HL-60/S4 treated with retinoic acid at 250 ng/mL for 4 days and 3 days (cell line): ENCODE results near the gene RPSA.
"Not testable (repeated sequence)": the region's sequence is repeated elsewhere in the genome, so short reads cannot be mapped to it uniquely, and the experiment has no call there.

Experiments
- in situ Hi-C: fragments of 300-500 bp; cut with MboI; formaldehyde crosslinking; loops from 2 replicates; pipeline ENCODE4 v1.7.0; 2022; ENCODE audit warnings: low sequenced_read_pairs

Gene RPSA

DNA sequence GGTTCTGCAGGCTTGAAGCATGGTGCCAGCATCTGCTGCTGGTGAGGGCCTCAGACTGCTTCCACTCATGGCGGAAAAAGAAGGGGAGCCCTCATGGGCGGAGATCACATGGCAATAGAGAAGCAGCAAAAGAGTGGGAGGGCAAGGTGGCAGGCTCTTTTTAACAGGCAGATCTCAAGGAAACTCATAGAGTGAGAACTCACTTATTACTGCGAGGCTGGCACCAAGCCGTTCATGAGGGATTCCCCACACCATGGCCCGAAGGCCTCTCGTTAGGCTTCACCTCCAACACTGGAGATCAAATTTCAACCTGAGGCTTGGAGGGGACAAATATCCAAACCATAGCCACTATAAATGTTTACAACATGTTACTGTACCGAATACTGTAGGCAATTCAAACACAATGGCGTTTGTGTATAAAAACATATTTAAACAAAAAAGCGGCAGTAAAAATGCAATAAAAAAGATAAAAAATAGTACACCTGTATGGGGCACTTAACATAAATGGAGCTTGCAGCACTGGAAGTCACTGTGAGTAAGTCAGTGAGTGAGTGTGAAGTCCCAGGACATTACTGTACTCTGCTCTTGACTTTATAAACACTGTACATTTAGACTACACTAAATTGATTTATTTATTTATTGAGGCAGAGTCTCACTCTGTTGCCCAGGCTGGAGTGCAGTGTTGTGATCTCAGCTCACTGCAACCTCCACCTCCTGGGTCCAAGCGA, 42.1 kb downstream of the RPSA start:
- in situ Hi-C loops, result no loop called here

GRCh38 chr3:39449796-39450195, 43.3 kb downstream of the RPSA start:
- in situ Hi-C loops, result no loop called here

GRCh38 chr3:39453134-39453533, 46.6 kb downstream of the RPSA start:
- in situ Hi-C loops, result no loop called here

- in situ Hi-C loops, result not testable (repeated sequence)
Observed at GRCh38 chr3:39453872-39454271, 47.4 kb downstream of the RPSA start.

DNA sequence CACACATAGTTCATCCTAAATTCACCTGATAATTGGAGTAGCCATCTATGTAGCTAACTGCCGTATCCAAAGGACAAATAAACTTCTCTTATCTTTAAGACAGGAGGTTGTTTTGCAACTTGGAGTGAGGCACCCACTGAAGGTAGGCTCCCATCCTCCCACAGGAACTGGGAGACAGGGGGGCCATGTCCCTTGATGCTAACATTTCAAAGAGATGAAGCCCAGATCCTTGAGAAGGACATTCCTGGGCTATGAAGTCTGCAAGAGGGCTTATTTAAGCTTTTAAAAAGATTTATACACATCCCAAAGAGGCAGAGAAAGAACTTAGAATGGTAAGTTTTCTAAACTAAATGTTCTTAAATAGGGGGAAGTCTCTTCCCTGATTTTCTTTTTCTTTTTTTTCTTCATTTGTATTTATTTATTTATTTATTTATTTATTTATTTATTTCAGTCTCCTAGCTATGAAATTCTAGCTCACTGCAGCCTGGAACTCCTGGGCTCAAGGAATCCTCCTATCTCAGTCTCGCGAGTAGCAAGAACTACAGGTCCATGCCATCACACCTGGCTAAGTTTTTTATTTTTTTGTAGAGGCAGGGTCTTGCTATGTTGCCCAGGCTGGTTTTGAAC, 48.2 kb downstream of the RPSA start:
- in situ Hi-C loops, result no loop called here

DNA sequence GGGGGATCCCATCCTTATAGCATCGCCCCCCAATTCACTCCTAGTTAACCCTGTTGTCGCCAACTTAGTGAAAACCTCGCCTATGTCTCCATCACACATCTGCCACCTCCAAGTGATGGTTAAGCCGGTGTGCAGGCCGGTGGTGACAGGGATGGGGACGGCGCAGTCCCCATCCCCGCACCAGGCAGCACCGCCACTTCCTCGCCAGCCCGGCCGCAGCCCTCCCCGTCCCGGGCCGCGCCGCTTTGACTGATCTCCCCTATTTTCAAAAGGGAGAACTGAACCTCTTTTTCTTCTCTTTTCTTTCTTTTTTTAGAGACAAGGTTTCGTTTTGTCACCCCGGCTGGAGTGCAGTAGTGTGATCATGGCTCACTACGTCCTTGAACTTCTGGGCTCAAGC, 49.6 kb downstream of the RPSA start:
- in situ Hi-C loops, result no loop called here

- in situ Hi-C loops, result no loop called here
Observed at GRCh38 chr3:39457361-39457760, 50.8 kb downstream of the RPSA start.

DNA sequence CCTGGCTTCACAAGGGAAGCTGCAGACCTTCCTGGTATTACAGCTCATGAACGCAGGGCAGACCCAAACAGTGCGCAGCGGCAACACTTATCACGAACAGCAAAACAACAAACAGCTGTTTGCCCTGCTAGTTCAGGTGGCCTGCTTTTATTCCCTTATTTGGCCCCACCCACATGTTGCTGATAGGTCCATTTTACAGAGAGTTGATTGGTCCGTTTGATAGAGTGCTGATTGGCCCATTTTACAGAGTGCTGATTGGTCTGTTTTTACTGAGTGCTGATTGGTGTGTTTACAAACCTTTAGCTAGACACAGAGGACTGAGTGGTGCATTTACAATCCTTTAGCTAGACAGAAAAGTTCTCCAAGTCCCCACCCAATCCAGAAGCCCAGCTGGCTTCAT, 52.1 kb downstream of the RPSA start:
- in situ Hi-C loops, result not testable (repeated sequence)

- in situ Hi-C loops, result no loop called here
Observed at GRCh38 chr3:39460677-39461076, 54.2 kb downstream of the RPSA start.
